Natural killer cell (primary cell): ENCODE results near the gene C1QB. TPM values are rescaled to one million over a fixed set of nuclear protein-coding genes. Genes with fewer than 3 reads are reported as not detected.

ENCODE experiments used
- ATAC-seq, 3 donors: fragments of 150-1000 bp in 2 of 3; fragments of 200-7000 bp in 1 of 3; cut with Tn5 transposase; 1 replicate in 1 of 3; 2 replicates in 2 of 3; pipeline ENCODE4 v1.10.0; 2021; ENCODE audit warnings: mild to moderate bottlenecking in 2 of 3, moderate library complexity in 2 of 3
- DNase-seq, 2 donors: peaks; one replicate each; pipeline versions ENCODE4 v3.0.0 to v3.0.0-alpha.2; 2013 to 2021; ENCODE audit warnings: mixed read lengths in 1 of 2
- H3K27ac ChIP-seq: one replicate; pipeline ENCODE4 v1.5.1; 2013; ENCODE audit warnings: mild to moderate bottlenecking, low read length
- H3K27me3 ChIP-seq: one replicate; pipeline ENCODE4 v1.6.1; 2013; ENCODE audit warnings: low read length; ENCODE audit not compliant: control insufficient read depth, insufficient read depth
- H3K36me3 ChIP-seq: one replicate; pipeline ENCODE4 v1.6.1; 2013; ENCODE audit warnings: low read length; ENCODE audit not compliant: control insufficient read depth, insufficient read depth
- H3K4me1 ChIP-seq: one replicate; pipeline ENCODE4 v1.6.1; 2013; ENCODE audit warnings: low read length; ENCODE audit not compliant: control insufficient read depth, insufficient read depth
- H3K4me3 ChIP-seq: one replicate; pipeline ENCODE4 v1.5.1; 2013; ENCODE audit warnings: low read length
- H3K9me3 ChIP-seq: one replicate; pipeline ENCODE4 v1.6.1; 2013; ENCODE audit warnings: low read length; ENCODE audit not compliant: control insufficient read depth, insufficient read depth
- H3K27ac Mint-ChIP-seq, 2 donors: one replicate each; pipeline ENCODE4 v1.8.0; 2022; ENCODE audit warnings: mild to moderate bottlenecking in 2 of 2, mixed read lengths in 2 of 2, moderate library complexity in 1 of 2
- H3K27me3 Mint-ChIP-seq, 2 donors: one replicate each; pipeline ENCODE4 v1.8.0; 2022; ENCODE audit warnings: low read depth in 2 of 2, mixed read lengths in 2 of 2
- H3K36me3 Mint-ChIP-seq: one replicate; pipeline ENCODE4 v1.8.0; 2022; ENCODE audit warnings: mixed read lengths
- H3K4me1 Mint-ChIP-seq, 2 donors: one replicate each; pipeline ENCODE4 v1.8.0; 2022; ENCODE audit warnings: mixed read lengths in 2 of 2
- H3K4me3 Mint-ChIP-seq: one replicate; pipeline ENCODE4 v1.8.0; 2022; ENCODE audit warnings: mild to moderate bottlenecking, moderate library complexity, mixed read lengths
- H3K9me3 Mint-ChIP-seq, 2 donors: one replicate each; pipeline ENCODE4 v1.8.0; 2022; ENCODE audit warnings: mixed read lengths in 2 of 2
- CTCF ChIP-seq: fragments of 200-600 bp; IDR thresholded peaks from one replicate; pipeline ENCODE4 v1.8.0; 2022; ENCODE audit warnings: antibody characterized with exemption
- WGBS: methylation state at CpG from one replicate; pipeline ENCODE4 v1.1.7; 2013; ENCODE audit warnings: missing lambda C conversion rate; ENCODE audit not compliant: insufficient coverage; 5-methylcytosine and 5-hydroxymethylcytosine counted together
- intact Hi-C: fragments of 100-400 bp; cut with micrococcal nuclease; formaldehyde crosslinking; loops from one replicate; pipeline ENCODE4 v1.14.2; 2022
- total RNA-seq, 4 donors: library from RNA; stranded (reverse); fragments of 120-200 nt in 1 of 4; gene quantifications; one replicate each; pipeline versions ENCODE4 v1.2.3 to v1.2.4, GENCODE V29; 2013 to 2022

The C1QB gene
- total RNA-seq, 3 donors from 2014 or later (not counting 1 experiment from before 2014, with no cell fraction given) = 0.70 to 1.3 TPM; not detected in 1

GRCh38 chr1:22710701-22711049 is 57.6 kb downstream of the C1QB start, which contains the start of gene EPHB2:
TSS of gene EPHB2 (plus strand) at chr1:22710839. CDS start at chr1:22710983, 144 bp downstream.
- Mint-ChIP-seq H3K4me3 (peak within 1 kb of the TSS; percentile 70), H3K27me3 (peaks cover 52 to 54% of the 10 kb centered on the region in 2 donors), H3K4me1 (no peaks in the 10 kb centered on the region), H3K27ac (no peak within 1 kb of the TSS), H3K9me3 (no peaks in the 10 kb centered on the region), H3K36me3 (no peaks in the 10 kb centered on the region)
- intact Hi-C loops = no loop called here
- no peak for TF ChIP-seq CTCF
- 0% methylated on average over 55 of the region's 55 CpGs for WGBS
- no peak within 1 kb of the TSS for H3K4me3 ChIP-seq
- DNase-seq = peak in 1 of 2 donors; percentile 28
- peaks cover 19% of the 10 kb centered on the region for H3K27me3 ChIP-seq
- H3K27ac ChIP-seq = no peak within 1 kb of the TSS
- ATAC-seq = peak in 2 of 3 donors; percentile 54 to 55
- H3K9me3 ChIP-seq = no peaks in the 10 kb centered on the region
- no peaks in the 10 kb centered on the region for H3K36me3 ChIP-seq
- H3K4me1 ChIP-seq = peaks cover 10% of the 10 kb centered on the region

GRCh38 chr1:22711071-22711470 is 58.0 kb downstream of the C1QB start:
- H3K27me3 ChIP-seq = peaks cover 19% of the 10 kb centered on the region
- Mint-ChIP-seq H3K4me3 (no peak overlapping the region), H3K9me3 (no peaks in the 10 kb centered on the region), H3K27me3 (peaks cover 52 to 54% of the 10 kb centered on the region in 2 donors), H3K27ac (no peak overlapping the region), H3K36me3 (no peaks in the 10 kb centered on the region), H3K4me1 (no peaks in the 10 kb centered on the region)
- no peak overlapping the region for H3K27ac ChIP-seq
- no peak for DNase-seq
- no peaks in the 10 kb centered on the region for H3K36me3 ChIP-seq
- no peaks in the 10 kb centered on the region for H3K9me3 ChIP-seq
- peaks cover 10% of the 10 kb centered on the region for H3K4me1 ChIP-seq
- ATAC-seq = peak in 1 of 3 donors; percentile 8
- no peak for TF ChIP-seq CTCF
- WGBS = under 1% methylated on average over 60 of the region's 60 CpGs
- no peak overlapping the region for H3K4me3 ChIP-seq
- intact Hi-C loops = no loop called here

Other genes with a start within 250 kb of the C1QB start
- 10 to 100 TPM; 32.9 to 37.6 (median 36.7) TPM for gene ZBTB40, start 201.4 kb upstream of the C1QB start, total RNA-seq
- gene EPHA8, start 89.7 kb upstream of the C1QB start, total RNA-seq = not detected
- 1 to 10 TPM in 1 of 3 donors, under 1 TPM in 1, not detected in 1; 0.43 to 3.9 TPM for gene C1QA, start 16.6 kb upstream of the C1QB start, total RNA-seq
- gene C1QC, start 9.6 kb upstream of the C1QB start, total RNA-seq = under 1 TPM in 1 of 3 donors, not detected in 2; 0.33 TPM
- under 1 TPM in 2 of 3 donors, not detected in 1; 0.14 to 0.23 TPM for gene EPHB2, start 57.6 kb downstream of the C1QB start, total RNA-seq